A549 (cell line): Measurements from ENCODE around the gene CLDN5.

Source experiments
- CEBPB ChIP-seq, 2 experiments: fragments of >200 bp in 1 of 2; sonication (Bioruptor Twin) in 1 of 2; formaldehyde crosslinking in 1 of 2; IDR thresholded peaks; 2 replicates each; pipeline ENCODE4 v1.6.1; 2012 to 2016
- EP300 ChIP-seq, 2 experiments: fragments of >200 bp; sonication (Bioruptor Twin); formaldehyde crosslinking; IDR thresholded peaks; 2 replicates in 1 of 2; 3 replicates in 1 of 2; pipeline ENCODE4 v1.6.1; 2016 to 2017
- TF ChIP-seq, protein P1 (sequence below): fragments of >200 bp; sonication (Bioruptor Twin); formaldehyde crosslinking; IDR thresholded peaks from 3 replicates; pipeline ENCODE4 v1.5.1; 2016

DNA sequence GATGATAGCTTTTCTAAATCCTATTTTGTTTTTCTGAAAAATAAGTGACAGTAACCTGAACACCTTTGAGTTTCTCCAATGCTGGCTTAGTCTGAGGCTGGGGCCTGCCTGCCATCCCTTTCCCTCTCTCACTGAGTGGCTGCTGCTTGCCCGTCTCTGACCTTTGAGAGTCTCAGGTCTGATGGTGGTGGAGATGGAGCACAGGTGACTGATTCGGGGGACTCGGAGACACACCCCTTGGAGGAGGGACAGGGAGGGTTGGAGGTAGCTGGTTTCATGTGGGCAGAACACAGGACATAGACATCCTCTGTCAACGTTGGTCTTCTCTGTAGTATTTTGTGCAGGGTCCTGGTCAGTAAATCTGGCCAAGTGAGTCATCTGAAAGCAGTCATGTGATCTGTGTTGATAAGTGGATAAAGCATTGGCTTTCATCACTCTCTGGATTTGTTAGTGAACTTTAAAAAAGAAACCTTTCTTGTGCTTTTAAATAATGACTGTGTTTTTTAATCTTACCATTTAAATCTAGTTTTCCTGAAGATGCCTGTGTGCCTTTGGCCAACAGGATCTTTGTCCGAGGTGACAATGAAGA, 47.1 kb upstream of the CLDN5 start:
- TF ChIP-seq, protein P1, sequence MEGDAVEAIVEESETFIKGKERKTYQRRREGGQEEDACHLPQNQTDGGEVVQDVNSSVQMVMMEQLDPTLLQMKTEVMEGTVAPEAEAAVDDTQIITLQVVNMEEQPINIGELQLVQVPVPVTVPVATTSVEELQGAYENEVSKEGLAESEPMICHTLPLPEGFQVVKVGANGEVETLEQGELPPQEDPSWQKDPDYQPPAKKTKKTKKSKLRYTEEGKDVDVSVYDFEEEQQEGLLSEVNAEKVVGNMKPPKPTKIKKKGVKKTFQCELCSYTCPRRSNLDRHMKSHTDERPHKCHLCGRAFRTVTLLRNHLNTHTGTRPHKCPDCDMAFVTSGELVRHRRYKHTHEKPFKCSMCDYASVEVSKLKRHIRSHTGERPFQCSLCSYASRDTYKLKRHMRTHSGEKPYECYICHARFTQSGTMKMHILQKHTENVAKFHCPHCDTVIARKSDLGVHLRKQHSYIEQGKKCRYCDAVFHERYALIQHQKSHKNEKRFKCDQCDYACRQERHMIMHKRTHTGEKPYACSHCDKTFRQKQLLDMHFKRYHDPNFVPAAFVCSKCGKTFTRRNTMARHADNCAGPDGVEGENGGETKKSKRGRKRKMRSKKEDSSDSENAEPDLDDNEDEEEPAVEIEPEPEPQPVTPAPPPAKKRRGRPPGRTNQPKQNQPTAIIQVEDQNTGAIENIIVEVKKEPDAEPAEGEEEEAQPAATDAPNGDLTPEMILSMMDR: no peak
- no peak for TF ChIP-seq EP300 (IDR thresholded peaks at IDR 0.05)
- TF ChIP-seq CEBPB (IDR thresholded peaks at IDR 0.05): no peak
